ENCODE measurements around the gene G6PC3. TPM values are rescaled to one million over a fixed set of nuclear protein-coding genes. Genes with fewer than 3 reads are reported as not detected.

G6PC3 gene
- total and polyA plus RNA-seq, 2 donors (not counting 3 experiments of a cell fraction or from before 2014, with no cell fraction given): 78.4 to 194 TPM

GRCh38 chr17:44095647-44096496 is 25.3 kb downstream of the G6PC3 start:
- Histone ChIP-seq H3K9me3 (replicated peaks; ENCODE audit: control insufficient read depth, insufficient read depth, low read length) (no peaks in the 10 kb centered on the region), H3K27me3 (ENCODE audit: control insufficient read depth in 2 of 2, insufficient read depth in 2 of 2, low read length in 2 of 2) (no peaks in the 10 kb centered on the region), H3K9me1 (replicated peaks; ENCODE audit: control insufficient read depth, extremely low read depth, insufficient read depth, low read length) (no peaks in the 10 kb centered on the region), H3K9ac (replicated peaks; ENCODE audit: extremely low read depth, insufficient read depth, low read length) (peak overlapping the region; percentile 62), H3K79me2 (ENCODE audit: control insufficient read depth, insufficient read depth, low read length) (no peaks in the 10 kb centered on the region), H3K4me1 (ENCODE audit: control insufficient read depth, extremely low read depth, insufficient read depth, low read length) (peaks cover 23% of the 10 kb centered on the region), H3K36me3 (ENCODE audit: control insufficient read depth in 2 of 2, extremely low read depth in 1 of 2, insufficient read depth in 2 of 2, low read length in 2 of 2) (peaks cover 2 to 17% of the 10 kb centered on the region in 2 experiments), H2AFZ (ENCODE audit: low read depth, low read length) (no peak overlapping the region), H3K27ac (ENCODE audit: insufficient read depth, low read depth, low read length) (peak overlapping the region; percentile 83), H3K4me3 (replicated peaks in 1 of 3; ENCODE audit: insufficient read depth in 1 of 3, low read depth in 1 of 3, low read length in 3 of 3) (peak overlapping the region in 2 of 3 experiments; percentile 10 to 19), H3K4me2 (ENCODE audit: insufficient read depth, low read length) (peak overlapping the region; percentile 56), H4K20me1 (replicated peaks; ENCODE audit: control insufficient read depth, extremely low read depth, insufficient read depth, low read length) (no peaks in the 10 kb centered on the region)
- peak; percentile 97 for DNase-seq (ENCODE audit: low read depth, low spot score)
- CTCF ChIA-PET: interaction anchor here (0.5 to 3.8 kb wide), 10 partner anchors 10 to 872 kb away, joined by 3 to 30 read pairs (median 4); partner anchors contain the start of genes C1QL1 and HDAC5
- POLR2A ChIA-PET: interaction anchor here (1.7 kb wide), 1 partner anchor 28 kb away, joined by 6 read pairs; the partner anchor contains the start of gene HDAC5
- BruUV-seq (replicated peaks): TSS peak; percentile 57
- peak; percentile 98 for FAIRE-seq
- dilution Hi-C loops (cut with MboI; ENCODE audit: extremely low pct_ligation_motif_present, low sequenced_read_pairs) (no loop called here), intact Hi-C loops (cut with micrococcal nuclease) (loop anchor here (1.0 kb wide), 5 partner anchors 15 to 45 kb away; partner anchors contain the start of genes G6PC3, HDAC5, HROB and LSM12)
- TF ChIP-seq POLR2AphosphoS5 (IDR thresholded peaks at IDR 0.05; ENCODE audit: insufficient read depth, low read depth, low read length): peak; percentile 62
- TF ChIP-seq FOS (IDR thresholded peaks at IDR 0.05; ENCODE audit: borderline replicate concordance, insufficient read depth, low read length): no peak
- no peak for TF ChIP-seq MYC (IDR thresholded peaks at IDR 0.05; ENCODE audit: low read depth, low read length)
- no peak for TF ChIP-seq EZH2 (IDR thresholded peaks at IDR 0.05; ENCODE audit: borderline replicate concordance, low read depth, low read length, severe bottlenecking)
- TF ChIP-seq GATA2 (IDR thresholded peaks at IDR 0.05; ENCODE audit: insufficient read depth, insufficient read length, low read depth, low read length): no peak
- TF ChIP-seq JUN (IDR thresholded peaks at IDR 0.05; ENCODE audit: borderline replicate concordance, insufficient read depth, insufficient read length, low read depth): no peak
- no peak for TF ChIP-seq CTCF (IDR thresholded peaks at IDR 0.05; ENCODE audit: extremely low read depth in 1 of 2, insufficient read depth in 1 of 2, low read depth in 1 of 2, low read length in 2 of 2)
- peak; percentile 92 for TF ChIP-seq POLR2A (IDR thresholded peaks at IDR 0.05; ENCODE audit: low read depth, low read length)
- TF ChIP-seq MAX (IDR thresholded peaks at IDR 0.05; ENCODE audit: insufficient read depth, insufficient read length): peak; percentile 33

Data from endothelial cell of umbilical vein (primary cell).